ENCODE measurements around the gene SLC25A24. TPM values are rescaled to one million over a fixed set of nuclear protein-coding genes. Genes with fewer than 3 reads are reported as not detected.
"Not testable (repeated sequence)": the region's sequence is repeated elsewhere in the genome, so short reads cannot be mapped to it uniquely, and the experiment has no call there.

Gene SLC25A24
- total and polyA plus RNA-seq, 7 donors: 3.2 to 9.4 (median 6.8) TPM

- H3K4me1 ChIP-seq; H3K27ac ChIP-seq; ATAC-seq; intact Hi-C loops (cut with DNase I); H3K36me3 ChIP-seq (ENCODE audit: insufficient read depth in 1 of 2, low read depth in 1 of 2); DNase-seq; H3K4me3 ChIP-seq; H3K27me3 ChIP-seq (ENCODE audit: insufficient read depth in 3 of 3, low read length in 2 of 3); H3K9me3 ChIP-seq: not testable (repeated sequence)
- 85 to 87% (median 86%) methylated on average over 14 of the region's 14 CpGs for WGBS, 3 donors
These were observed 17.5 kb upstream of the SLC25A24 start for GRCh38 chr1:108217515-108218174.

- H3K27ac ChIP-seq; H3K27me3 ChIP-seq (ENCODE audit: insufficient read depth in 3 of 3, low read length in 2 of 3); H3K9me3 ChIP-seq; DNase-seq; H3K4me1 ChIP-seq; H3K4me3 ChIP-seq; H3K36me3 ChIP-seq (ENCODE audit: insufficient read depth in 1 of 2, low read depth in 1 of 2); intact Hi-C loops (cut with DNase I); ATAC-seq: not testable (repeated sequence)
- 67 to 74% (median 71%) methylated on average over 2 of the region's 2 CpGs for WGBS, 3 donors
These were observed 16.9 kb upstream of the SLC25A24 start for GRCh38 chr1:108217007-108217406.

GRCh38 chr1:108216028-108216890 lies 16.1 kb upstream of the SLC25A24 start:
- WGBS, 3 donors: 77 to 82% (median 80%) methylated on average over 5 to 6 of the region's 6 CpGs

GRCh38 chr1:108214641-108215465 lies 14.7 kb upstream of the SLC25A24 start:
- H3K36me3 ChIP-seq (ENCODE audit: insufficient read depth in 1 of 2, low read depth in 1 of 2); H3K27me3 ChIP-seq (ENCODE audit: insufficient read depth in 3 of 3, low read length in 2 of 3); intact Hi-C loops (cut with DNase I); H3K4me1 ChIP-seq; H3K27ac ChIP-seq; H3K9me3 ChIP-seq; DNase-seq; H3K4me3 ChIP-seq: not testable (repeated sequence)
- WGBS, 3 donors: 19 to 21% (median 21%) methylated on average over 4 of the region's 5 CpGs
- peak in 2 of 4 donors; percentile 56 to 59 for ATAC-seq
- peak; percentile 58 for TF ChIP-seq CTCF (IDR thresholded peaks at IDR 0.05)

More at GRCh38 chr1:108216028-108216890, 16.1 kb upstream of the SLC25A24 start:
- H3K9me3 ChIP-seq; H3K4me1 ChIP-seq; intact Hi-C loops (cut with DNase I); H3K36me3 ChIP-seq (ENCODE audit: insufficient read depth in 1 of 2, low read depth in 1 of 2); ATAC-seq; H3K27ac ChIP-seq; H3K27me3 ChIP-seq (ENCODE audit: insufficient read depth in 3 of 3, low read length in 2 of 3); H3K4me3 ChIP-seq; DNase-seq: not testable (repeated sequence)

GRCh38 chr1:108211014-108211413 lies 10.9 kb upstream of the SLC25A24 start:
- Histone ChIP-seq H3K27ac (no peak overlapping the region), H3K27me3 (ENCODE audit: insufficient read depth in 3 of 3, low read length in 2 of 3) (peaks cover 0 to 3% (median 0%) of the 10 kb centered on the region in 3 donors), H3K4me1 (no peaks in the 10 kb centered on the region), H3K4me3 (no peak overlapping the region), H3K9me3 (no peaks in the 10 kb centered on the region), H3K36me3 (ENCODE audit: insufficient read depth in 1 of 2, low read depth in 1 of 2) (no peaks in the 10 kb centered on the region)
- intact Hi-C loops (cut with DNase I): no loop called here
- 84 to 88% (median 88%) methylated on average over 1 of the region's 1 CpG for WGBS, 3 donors
- DNase-seq (no peak), ATAC-seq (no peak)
- TF ChIP-seq CTCF (IDR thresholded peaks at IDR 0.05): no peak

Data from psoas muscle (tissue), 8 donors.